ENCODE measurements around the gene LCN6. TPM values are rescaled to one million over a fixed set of nuclear protein-coding genes. Genes with fewer than 3 reads are reported as not detected.
"Not testable (repeated sequence)": the region's sequence is repeated elsewhere in the genome, so short reads cannot be mapped to it uniquely, and the experiment has no call there.

Gene LCN6
- total RNA-seq, 8 experiments from 2014 or later: 0.41 to 0.76 TPM; not detected in 6

GRCh38 chr9:136714096-136714892 is 34.0 kb downstream of the LCN6 start:
- H3K4me3 ChIP-seq: peak overlapping the region in 4 of 5 donors; percentile 81 to 99 (median 94)
- H3K27ac ChIP-seq: no peak overlapping the region
- ATAC-seq (replicated peaks in 6 of 8): no peak
- in situ Hi-C loops (cut with MboI; ENCODE audit: low pct_unique_long_range_greater_than_20kb in 2 of 9, low sequenced_read_pairs in 9 of 9, unreplicated experiment in 9 of 9): no loop called here
- H3K4me1 ChIP-seq (replicated peaks in 1 of 2): peaks cover 19 to 23% of the 10 kb centered on the region in 2 donors
- 56 to 80% (median 80%) methylated on average over 1 to 5 of the region's 17 CpGs; no CpG with 5 or more reads in 7 of the 10 experiments for WGBS, 10 experiments

GRCh38 chr9:136713550-136713949 is 34.8 kb downstream of the LCN6 start:
- ATAC-seq (replicated peaks in 6 of 8): peak in 3 of 8 experiments; percentile 18 to 46 (median 20)
- in situ Hi-C loops (cut with MboI; ENCODE audit: low pct_unique_long_range_greater_than_20kb in 2 of 9, low sequenced_read_pairs in 9 of 9, unreplicated experiment in 9 of 9): no loop called here
- peaks cover 17 to 19% of the 10 kb centered on the region in 2 donors for H3K4me1 ChIP-seq (replicated peaks in 1 of 2)
- peak overlapping the region in 1 of 2 donors; percentile 0 for H3K27ac ChIP-seq
- WGBS, 10 experiments: 40% methylated on average over 1 of the region's 8 CpGs; no CpG with 5 or more reads in 9 of the 10 experiments
- peak overlapping the region; percentile 81 to 99 (median 90) for H3K4me3 ChIP-seq

- WGBS, 10 experiments: 6 to 18% methylated on average over 5 to 9 of the region's 56 CpGs; no CpG with 5 or more reads in 8 of the 10 experiments
- Histone ChIP-seq H3K4me3 (peak overlapping the region; percentile 81 to 99 (median 90)), H3K27ac (peak overlapping the region; percentile 48 to 86), H3K4me1 (replicated peaks in 1 of 2) (peaks cover 17 to 23% of the 10 kb centered on the region in 2 donors)
- in situ Hi-C loops (cut with MboI; ENCODE audit: low pct_unique_long_range_greater_than_20kb in 2 of 9, low sequenced_read_pairs in 9 of 9, unreplicated experiment in 9 of 9): no loop called here
- ATAC-seq (replicated peaks in 6 of 8): peak in 5 of 8 experiments; percentile 4 to 20 (median 10)
Measured at GRCh38 chr9:136712690-136713544, 35.4 kb downstream of the LCN6 start.

- peak in 6 of 8 experiments; percentile 62 to 75 (median 68) for ATAC-seq (replicated peaks in 6 of 8)
- peaks cover 17 to 23% of the 10 kb centered on the region in 2 donors for H3K4me1 ChIP-seq (replicated peaks in 1 of 2)
- in situ Hi-C loops (cut with MboI; ENCODE audit: low pct_unique_long_range_greater_than_20kb in 2 of 9, low sequenced_read_pairs in 9 of 9, unreplicated experiment in 9 of 9): no loop called here
- peak within 1 kb of the TSS; percentile 81 to 99 (median 90) for H3K4me3 ChIP-seq
- H3K27ac ChIP-seq: peak within 1 kb of the TSS; percentile 48 to 86
- WGBS, 10 experiments: 0 to 30% (median 7%) methylated on average over 2 to 15 of the region's 119 CpGs; no CpG with 5 or more reads in 2 of the 10 experiments
Measured at GRCh38 chr9:136711751-136712689, 36.3 kb downstream of the LCN6 start, which contains the start of gene DIPK1B. TSS of gene DIPK1B (plus strand) at chr9:136712572. CDS start at chr9:136712666, 94 bp downstream.

GRCh38 chr9:136711219-136711648 is 37.1 kb downstream of the LCN6 start:
- in situ Hi-C loops (cut with MboI; ENCODE audit: low pct_unique_long_range_greater_than_20kb in 2 of 9, low sequenced_read_pairs in 9 of 9, unreplicated experiment in 9 of 9); H3K27ac ChIP-seq: not testable (repeated sequence)
- H3K4me1 ChIP-seq (replicated peaks in 1 of 2): peaks cover 17 to 23% of the 10 kb centered on the region in 2 donors
- peak overlapping the region in 1 of 5 donors; percentile 99 for H3K4me3 ChIP-seq
- ATAC-seq (replicated peaks in 6 of 8): peak in 1 of 8 experiments; percentile 25
- WGBS, 10 experiments: 8 to 90% (median 74%) methylated on average over 2 to 4 of the region's 4 CpGs; no CpG with 5 or more reads in 3 of the 10 experiments

- in situ Hi-C loops (cut with MboI; ENCODE audit: low pct_unique_long_range_greater_than_20kb in 2 of 9, low sequenced_read_pairs in 9 of 9, unreplicated experiment in 9 of 9): no loop called here
- H3K4me1 ChIP-seq (replicated peaks in 1 of 2): peaks cover 17 to 23% of the 10 kb centered on the region in 2 donors
- no peak overlapping the region for H3K4me3 ChIP-seq
- ATAC-seq (replicated peaks in 6 of 8): no peak
- 0 to 100% (median 80%) methylated on average over 1 to 7 of the region's 7 CpGs; no CpG with 5 or more reads in 2 of the 10 experiments for WGBS, 10 experiments
- no peak overlapping the region for H3K27ac ChIP-seq
Measured at GRCh38 chr9:136710543-136710942, 37.8 kb downstream of the LCN6 start.

GRCh38 chr9:136709454-136710109 is 38.7 kb downstream of the LCN6 start:
- H3K4me3 ChIP-seq: no peak overlapping the region
- in situ Hi-C loops (cut with MboI; ENCODE audit: low pct_unique_long_range_greater_than_20kb in 2 of 9, low sequenced_read_pairs in 9 of 9, unreplicated experiment in 9 of 9): no loop called here
- WGBS, 10 experiments: 70 to 100% (median 87%) methylated on average over 1 to 10 of the region's 24 CpGs; no CpG with 5 or more reads in 3 of the 10 experiments
- ATAC-seq (replicated peaks in 6 of 8): no peak
- peaks cover 12 to 18% of the 10 kb centered on the region in 2 donors for H3K4me1 ChIP-seq (replicated peaks in 1 of 2)
- no peak overlapping the region for H3K27ac ChIP-seq

- Histone ChIP-seq H3K27ac (no peak overlapping the region), H3K4me1 (replicated peaks in 1 of 2) (peaks cover 0 to 9% of the 10 kb centered on the region in 2 donors), H3K4me3 (no peak overlapping the region)
- WGBS, 10 experiments: 63 to 83% (median 74%) methylated on average over 2 to 13 of the region's 22 CpGs; no CpG with 5 or more reads in 2 of the 10 experiments
- in situ Hi-C loops (cut with MboI; ENCODE audit: low pct_unique_long_range_greater_than_20kb in 2 of 9, low sequenced_read_pairs in 9 of 9, unreplicated experiment in 9 of 9): no loop called here
- ATAC-seq (replicated peaks in 6 of 8): no peak
Measured at GRCh38 chr9:136707849-136708517, 40.3 kb downstream of the LCN6 start.

GRCh38 chr9:136707011-136707410 is 41.3 kb downstream of the LCN6 start:
- Histone ChIP-seq H3K4me1 (replicated peaks in 1 of 2) (peaks cover 0 to 9% of the 10 kb centered on the region in 2 donors), H3K4me3 (no peak overlapping the region), H3K27ac (no peak overlapping the region)
- 87 to 91% methylated on average over 3 to 4 of the region's 7 CpGs; no CpG with 5 or more reads in 8 of the 10 experiments for WGBS, 10 experiments
- in situ Hi-C loops (cut with MboI; ENCODE audit: low pct_unique_long_range_greater_than_20kb in 2 of 9, low sequenced_read_pairs in 9 of 9, unreplicated experiment in 9 of 9): no loop called here
- no peak for ATAC-seq (replicated peaks in 6 of 8)

- 38 to 83% (median 66%) methylated on average over 2 to 6 of the region's 7 CpGs; no CpG with 5 or more reads in 4 of the 10 experiments for WGBS, 10 experiments
Measured at GRCh38 chr9:136705564-136705963, 42.8 kb downstream of the LCN6 start.

GRCh38 chr9:136704741-136705140 is 43.6 kb downstream of the LCN6 start:
- H3K4me3 ChIP-seq; H3K27ac ChIP-seq; in situ Hi-C loops (cut with MboI; ENCODE audit: low pct_unique_long_range_greater_than_20kb in 2 of 9, low sequenced_read_pairs in 9 of 9, unreplicated experiment in 9 of 9): not testable (repeated sequence)
- WGBS, 10 experiments: 79 to 100% (median 86%) methylated on average over 1 to 7 of the region's 8 CpGs
- H3K4me1 ChIP-seq (replicated peaks in 1 of 2): peaks cover 0 to 15% of the 10 kb centered on the region in 2 donors
- peak in 1 of 8 experiments; percentile 35 for ATAC-seq (replicated peaks in 6 of 8)

More at GRCh38 chr9:136705564-136705963, 42.8 kb downstream of the LCN6 start:
- H3K4me1 ChIP-seq (replicated peaks in 1 of 2): peaks cover 0 to 15% of the 10 kb centered on the region in 2 donors
- ATAC-seq (replicated peaks in 6 of 8): no peak
- no peak overlapping the region for H3K27ac ChIP-seq
- H3K4me3 ChIP-seq: no peak overlapping the region
- in situ Hi-C loops (cut with MboI; ENCODE audit: low pct_unique_long_range_greater_than_20kb in 2 of 9, low sequenced_read_pairs in 9 of 9, unreplicated experiment in 9 of 9): no loop called here

All from motor neuron (in vitro differentiated cells).